Measurements from ENCODE around the gene SHB. TPM values are rescaled to one million over a fixed set of nuclear protein-coding genes. Genes with fewer than 3 reads are reported as not detected.

Gene SHB
- total and polyA plus RNA-seq, 4 donors, result 6.2 to 16.1 (median 11.6) TPM

- WGBS (ENCODE audit: insufficient coverage), result 100% methylated on average over 1 of the region's 2 CpGs
Measured at GRCh38 chr9:38089387-38090165, 20.5 kb upstream of the SHB start.

GRCh38 chr9:38088006-38088925, 19.2 kb upstream of the SHB start:
- peaks cover 4% of the 10 kb centered on the region for H3K4me1 ChIP-seq (ENCODE audit: control insufficient read depth, insufficient read depth, low read length)
- 37% methylated on average over 5 of the region's 7 CpGs for WGBS (ENCODE audit: insufficient coverage)
- H3K27ac ChIP-seq (ENCODE audit: low read depth, low read length), result no peak overlapping the region
- H3K4me3 ChIP-seq (ENCODE audit: low read depth, low read length), result no peak overlapping the region
- H3K36me3 ChIP-seq (ENCODE audit: control insufficient read depth, insufficient read depth, low read length), result no peaks in the 10 kb centered on the region
- no peaks in the 10 kb centered on the region for H3K27me3 ChIP-seq (ENCODE audit: control insufficient read depth, insufficient read depth, low read length)
- DNase-seq (ENCODE audit: low read depth in 4 of 6, low spot score in 6 of 6), result peak in 2 of 6 donors; percentile 62 to 68
- H3K9me3 ChIP-seq (ENCODE audit: control insufficient read depth, insufficient read depth, low read length), result no peaks in the 10 kb centered on the region

More at GRCh38 chr9:38089387-38090165, 20.5 kb upstream of the SHB start:
- no peak overlapping the region for H3K4me3 ChIP-seq (ENCODE audit: low read depth, low read length)
- H3K27ac ChIP-seq (ENCODE audit: low read depth, low read length), result no peak overlapping the region
- peaks cover 4% of the 10 kb centered on the region for H3K4me1 ChIP-seq (ENCODE audit: control insufficient read depth, insufficient read depth, low read length)
- H3K36me3 ChIP-seq (ENCODE audit: control insufficient read depth, insufficient read depth, low read length), result no peaks in the 10 kb centered on the region
- H3K9me3 ChIP-seq (ENCODE audit: control insufficient read depth, insufficient read depth, low read length), result no peaks in the 10 kb centered on the region
- DNase-seq (ENCODE audit: low read depth in 4 of 6, low spot score in 6 of 6), result no peak
- H3K27me3 ChIP-seq (ENCODE audit: control insufficient read depth, insufficient read depth, low read length), result no peaks in the 10 kb centered on the region

- no peaks in the 10 kb centered on the region for H3K27me3 ChIP-seq (ENCODE audit: control insufficient read depth, insufficient read depth, low read length)
- no peak overlapping the region for H3K4me3 ChIP-seq (ENCODE audit: low read depth, low read length)
- peak in 1 of 6 donors; percentile 17 for DNase-seq (ENCODE audit: low read depth in 4 of 6, low spot score in 6 of 6)
- no peak overlapping the region for H3K27ac ChIP-seq (ENCODE audit: low read depth, low read length)
- H3K4me1 ChIP-seq (ENCODE audit: control insufficient read depth, insufficient read depth, low read length), result peaks cover 4% of the 10 kb centered on the region
- no peaks in the 10 kb centered on the region for H3K9me3 ChIP-seq (ENCODE audit: control insufficient read depth, insufficient read depth, low read length)
- H3K36me3 ChIP-seq (ENCODE audit: control insufficient read depth, insufficient read depth, low read length), result no peaks in the 10 kb centered on the region
Measured at GRCh38 chr9:38086496-38086895, 17.5 kb upstream of the SHB start.

GRCh38 chr9:38085308-38085707, 16.3 kb upstream of the SHB start:
- Histone ChIP-seq H3K27me3 (ENCODE audit: control insufficient read depth, insufficient read depth, low read length) (no peaks in the 10 kb centered on the region), H3K36me3 (ENCODE audit: control insufficient read depth, insufficient read depth, low read length) (no peaks in the 10 kb centered on the region), H3K27ac (ENCODE audit: low read depth, low read length) (no peak overlapping the region), H3K4me3 (ENCODE audit: low read depth, low read length) (no peak overlapping the region), H3K4me1 (ENCODE audit: control insufficient read depth, insufficient read depth, low read length) (peaks cover 4% of the 10 kb centered on the region), H3K9me3 (ENCODE audit: control insufficient read depth, insufficient read depth, low read length) (no peaks in the 10 kb centered on the region)
- 87% methylated on average over 3 of the region's 5 CpGs for WGBS (ENCODE audit: insufficient coverage)
- DNase-seq (ENCODE audit: low read depth in 4 of 6, low spot score in 6 of 6), result no peak

GRCh38 chr9:38084556-38084880, 15.5 kb upstream of the SHB start:
- peak in 1 of 6 donors; percentile 22 for DNase-seq (ENCODE audit: low read depth in 4 of 6, low spot score in 6 of 6)
- no peak overlapping the region for H3K4me3 ChIP-seq (ENCODE audit: low read depth, low read length)
- no peak overlapping the region for H3K27ac ChIP-seq (ENCODE audit: low read depth, low read length)
- H3K4me1 ChIP-seq (ENCODE audit: control insufficient read depth, insufficient read depth, low read length), result peaks cover 4% of the 10 kb centered on the region
- WGBS (ENCODE audit: insufficient coverage), result 48% methylated on average over 4 of the region's 5 CpGs
- H3K27me3 ChIP-seq (ENCODE audit: control insufficient read depth, insufficient read depth, low read length), result no peaks in the 10 kb centered on the region
- no peaks in the 10 kb centered on the region for H3K36me3 ChIP-seq (ENCODE audit: control insufficient read depth, insufficient read depth, low read length)
- H3K9me3 ChIP-seq (ENCODE audit: control insufficient read depth, insufficient read depth, low read length), result no peaks in the 10 kb centered on the region

- Histone ChIP-seq H3K27ac (ENCODE audit: low read depth, low read length) (no peak overlapping the region), H3K4me1 (ENCODE audit: control insufficient read depth, insufficient read depth, low read length) (peaks cover 4% of the 10 kb centered on the region), H3K9me3 (ENCODE audit: control insufficient read depth, insufficient read depth, low read length) (no peaks in the 10 kb centered on the region), H3K27me3 (ENCODE audit: control insufficient read depth, insufficient read depth, low read length) (no peaks in the 10 kb centered on the region), H3K4me3 (ENCODE audit: low read depth, low read length) (no peak overlapping the region), H3K36me3 (ENCODE audit: control insufficient read depth, insufficient read depth, low read length) (no peaks in the 10 kb centered on the region)
- no peak for DNase-seq (ENCODE audit: low read depth in 4 of 6, low spot score in 6 of 6)
- 81% methylated on average over 5 of the region's 10 CpGs for WGBS (ENCODE audit: insufficient coverage)
Measured at GRCh38 chr9:38083858-38084555, 15.0 kb upstream of the SHB start.

GRCh38 chr9:38082446-38083287, 13.6 kb upstream of the SHB start:
- Histone ChIP-seq H3K36me3 (ENCODE audit: control insufficient read depth, insufficient read depth, low read length) (no peaks in the 10 kb centered on the region), H3K27me3 (ENCODE audit: control insufficient read depth, insufficient read depth, low read length) (no peaks in the 10 kb centered on the region), H3K9me3 (ENCODE audit: control insufficient read depth, insufficient read depth, low read length) (no peaks in the 10 kb centered on the region), H3K27ac (ENCODE audit: low read depth, low read length) (no peak overlapping the region), H3K4me1 (ENCODE audit: control insufficient read depth, insufficient read depth, low read length) (no peaks in the 10 kb centered on the region), H3K4me3 (ENCODE audit: low read depth, low read length) (no peak overlapping the region)
- DNase-seq (ENCODE audit: low read depth in 4 of 6, low spot score in 6 of 6), result peak in 1 of 6 donors; percentile 83
- no CpG with 5 or more reads among the region's 5 CpGs for WGBS (ENCODE audit: insufficient coverage)

GRCh38 chr9:38081356-38082108, 12.5 kb upstream of the SHB start:
- H3K4me1 ChIP-seq (ENCODE audit: control insufficient read depth, insufficient read depth, low read length), result no peaks in the 10 kb centered on the region
- H3K9me3 ChIP-seq (ENCODE audit: control insufficient read depth, insufficient read depth, low read length), result no peaks in the 10 kb centered on the region
- H3K4me3 ChIP-seq (ENCODE audit: low read depth, low read length), result no peak overlapping the region
- no peak overlapping the region for H3K27ac ChIP-seq (ENCODE audit: low read depth, low read length)
- no peaks in the 10 kb centered on the region for H3K27me3 ChIP-seq (ENCODE audit: control insufficient read depth, insufficient read depth, low read length)
- WGBS (ENCODE audit: insufficient coverage), result 82% methylated on average over 7 of the region's 8 CpGs
- peak in 1 of 6 donors; percentile 1 for DNase-seq (ENCODE audit: low read depth in 4 of 6, low spot score in 6 of 6)
- H3K36me3 ChIP-seq (ENCODE audit: control insufficient read depth, insufficient read depth, low read length), result no peaks in the 10 kb centered on the region

Measured in spinal cord (tissue), 10 donors.